CD4-positive, alpha-beta T cell (primary cell): ENCODE data around the gene POLR3H. TPM values are rescaled to one million over a fixed set of nuclear protein-coding genes. Genes with fewer than 3 reads are reported as not detected.

Experiments
- ATAC-seq: fragments of 200-7000 bp; cut with Tn5 transposase; one replicate; pipeline ENCODE4 v1.10.0; 2022; ENCODE audit warnings: mild to moderate bottlenecking; ENCODE audit not compliant: poor library complexity
- CTCF ChIA-PET: fragments of 350-600 bp; sonication (Branson Sonifier 250); formaldehyde crosslinking; loops from one replicate; lab custom pipeline; 2021; ENCODE audit warnings: antibody characterized with exemption, inconsistent platforms; lab: Charles Lee
- POLR2A ChIA-PET: fragments of 350-600 bp; sonication (Branson Sonifier 250); formaldehyde crosslinking; loops from one replicate; lab custom pipeline; 2021; ENCODE audit warnings: antibody characterized with exemption, inconsistent platforms; lab: Charles Lee
- DNase-seq, 14 experiments: peaks; one replicate each; pipeline ENCODE4 v3.0.0-alpha.2; 2013 to 2020; ENCODE audit warnings: mixed read lengths in 2 of 14
- H3K27ac ChIP-seq, 2 donors: one replicate each; pipeline versions ENCODE4 v1.5.1 to v1.7.0; 2013; ENCODE audit warnings: low read length in 2 of 2, low read depth in 1 of 2, mild to moderate bottlenecking in 1 of 2
- H3K27me3 ChIP-seq, 2 experiments: 1 replicate in 1 of 2; 2 replicates in 1 of 2; pipeline versions ENCODE4 v1.6.1 to v1.7.0; 2013; ENCODE audit warnings: low read length in 2 of 2, control low read depth in 1 of 2, mild to moderate bottlenecking in 1 of 2, moderate library complexity in 1 of 2; ENCODE audit not compliant: insufficient read depth in 2 of 2, control insufficient read depth in 1 of 2
- H3K36me3 ChIP-seq: one replicate; pipeline ENCODE4 v1.6.1; 2013; ENCODE audit warnings: low read length, control low read depth; ENCODE audit not compliant: insufficient read depth
- H3K4me1 ChIP-seq: one replicate; pipeline ENCODE4 v1.6.1; 2013; ENCODE audit warnings: low read length, control low read depth; ENCODE audit not compliant: insufficient read depth
- H3K4me3 ChIP-seq: one replicate; pipeline ENCODE4 v1.5.1; 2013; ENCODE audit warnings: mild to moderate bottlenecking, low read length, moderate library complexity
- H3K9me3 ChIP-seq, 2 experiments: 1 replicate in 1 of 2; 2 replicates in 1 of 2; pipeline versions ENCODE4 v1.6.1 to v1.7.0; 2013; ENCODE audit warnings: low read length in 2 of 2, mild to moderate bottlenecking in 2 of 2, control low read depth in 1 of 2, moderate library complexity in 1 of 2; ENCODE audit not compliant: control insufficient read depth in 1 of 2, insufficient read depth in 1 of 2
- H3K27ac Mint-ChIP-seq: one replicate; pipeline ENCODE4 v1.8.0; 2020; ENCODE audit warnings: mixed read lengths
- H3K27me3 Mint-ChIP-seq: one replicate; pipeline ENCODE4 v1.8.0; 2021; ENCODE audit warnings: mixed read lengths
- H3K36me3 Mint-ChIP-seq: one replicate; pipeline ENCODE4 v1.8.0; 2021; ENCODE audit warnings: low read depth, mixed read lengths
- H3K4me1 Mint-ChIP-seq: one replicate; pipeline ENCODE4 v1.8.0; 2021; ENCODE audit warnings: low read depth, mixed read lengths
- H3K4me3 Mint-ChIP-seq: one replicate; pipeline ENCODE4 v1.8.0; 2020; ENCODE audit warnings: mild to moderate bottlenecking, mixed read lengths
- H3K9me3 Mint-ChIP-seq: one replicate; pipeline ENCODE4 v1.8.0; 2020; ENCODE audit warnings: mixed read lengths
- intact Hi-C, 2 experiments: fragments of 100-400 bp; cut with DNase I in 1 of 2; cut with micrococcal nuclease in 1 of 2; formaldehyde crosslinking; loops; one replicate each; pipeline versions ENCODE4 v1.15.1 to v1.9.0; 2023 to 2025; cut with DNase I, micrococcal nuclease
- total RNA-seq, 174 experiments: library from RNA in 2 of 174; stranded (reverse) in 2 of 174; gene quantifications; one replicate each; pipeline ENCODE4 v1.2.3 and lab custom pipeline; 2021 to 2026
- TF ChIP-seq, protein P1 (sequence below): fragments of 200-600 bp; IDR thresholded peaks from one replicate; pipeline ENCODE4 v1.8.0; 2022; ENCODE audit warnings: antibody characterized with exemption, mild to moderate bottlenecking

Gene POLR3H
- total RNA-seq, 2 experiments from 2014 or later = 13.4 to 17.3 TPM

DNA sequence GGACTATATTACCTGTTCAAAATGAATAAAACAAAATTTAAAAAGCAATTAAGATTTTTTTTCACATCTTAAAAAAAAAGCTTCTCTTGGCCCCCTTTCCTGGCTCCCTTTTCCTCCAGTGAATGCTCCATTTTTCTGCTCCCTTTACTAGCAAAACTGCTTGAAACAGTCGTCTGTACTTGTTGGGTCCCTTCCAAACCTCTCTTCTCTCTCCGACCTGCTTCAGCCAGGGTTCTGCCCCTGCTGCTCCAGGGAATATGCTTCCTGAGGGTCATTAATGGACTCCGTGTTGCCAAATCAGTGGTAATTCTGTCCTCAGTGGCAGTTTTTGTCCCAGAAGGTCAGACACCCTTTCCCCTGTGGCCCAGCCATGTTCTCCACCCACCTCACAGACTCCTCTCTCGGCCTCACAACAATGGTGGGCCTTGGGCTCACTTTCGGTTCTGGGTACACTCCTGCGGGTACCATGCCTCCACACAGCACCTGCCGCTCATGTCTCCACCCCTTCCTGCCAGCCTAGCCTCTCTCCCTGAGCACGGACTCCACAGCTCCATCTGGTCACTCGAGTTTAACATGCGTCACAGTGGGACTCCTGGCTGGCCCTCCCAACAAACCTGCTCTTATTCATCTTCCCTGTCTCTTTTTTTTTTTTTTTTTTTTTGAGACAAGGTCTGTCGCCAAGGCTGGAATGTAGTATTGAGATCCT is 7.8 kb upstream of the POLR3H start:
- H3K4me1 Mint-ChIP-seq = no peaks in the 10 kb centered on the region
- intact Hi-C loops = no loop called here
- no peaks in the 10 kb centered on the region for H3K9me3 Mint-ChIP-seq
- no peak overlapping the region for H3K27ac Mint-ChIP-seq
- Histone ChIP-seq H3K27me3 (peaks cover 0 to 3% of the 10 kb centered on the region in 2 experiments), H3K9me3 (no peaks in the 10 kb centered on the region), H3K4me1 (no peaks in the 10 kb centered on the region), H3K36me3 (no peaks in the 10 kb centered on the region), H3K27ac (no peak overlapping the region), H3K4me3 (no peak overlapping the region)
- ATAC-seq = no peak
- H3K27me3 Mint-ChIP-seq = peaks cover 8% of the 10 kb centered on the region
- ChIA-PET CTCF (interaction anchor here (0.6 kb wide), 1 partner anchor 18 kb away, joined by 3 read pairs; no protein-coding TSS in a partner anchor), POLR2A (no interaction called here)
- no peaks in the 10 kb centered on the region for H3K36me3 Mint-ChIP-seq
- no peak overlapping the region for H3K4me3 Mint-ChIP-seq
- TF ChIP-seq, protein P1, sequence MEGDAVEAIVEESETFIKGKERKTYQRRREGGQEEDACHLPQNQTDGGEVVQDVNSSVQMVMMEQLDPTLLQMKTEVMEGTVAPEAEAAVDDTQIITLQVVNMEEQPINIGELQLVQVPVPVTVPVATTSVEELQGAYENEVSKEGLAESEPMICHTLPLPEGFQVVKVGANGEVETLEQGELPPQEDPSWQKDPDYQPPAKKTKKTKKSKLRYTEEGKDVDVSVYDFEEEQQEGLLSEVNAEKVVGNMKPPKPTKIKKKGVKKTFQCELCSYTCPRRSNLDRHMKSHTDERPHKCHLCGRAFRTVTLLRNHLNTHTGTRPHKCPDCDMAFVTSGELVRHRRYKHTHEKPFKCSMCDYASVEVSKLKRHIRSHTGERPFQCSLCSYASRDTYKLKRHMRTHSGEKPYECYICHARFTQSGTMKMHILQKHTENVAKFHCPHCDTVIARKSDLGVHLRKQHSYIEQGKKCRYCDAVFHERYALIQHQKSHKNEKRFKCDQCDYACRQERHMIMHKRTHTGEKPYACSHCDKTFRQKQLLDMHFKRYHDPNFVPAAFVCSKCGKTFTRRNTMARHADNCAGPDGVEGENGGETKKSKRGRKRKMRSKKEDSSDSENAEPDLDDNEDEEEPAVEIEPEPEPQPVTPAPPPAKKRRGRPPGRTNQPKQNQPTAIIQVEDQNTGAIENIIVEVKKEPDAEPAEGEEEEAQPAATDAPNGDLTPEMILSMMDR = no peak
- DNase-seq = peak in 1 of 14 experiments; percentile 10

DNA sequence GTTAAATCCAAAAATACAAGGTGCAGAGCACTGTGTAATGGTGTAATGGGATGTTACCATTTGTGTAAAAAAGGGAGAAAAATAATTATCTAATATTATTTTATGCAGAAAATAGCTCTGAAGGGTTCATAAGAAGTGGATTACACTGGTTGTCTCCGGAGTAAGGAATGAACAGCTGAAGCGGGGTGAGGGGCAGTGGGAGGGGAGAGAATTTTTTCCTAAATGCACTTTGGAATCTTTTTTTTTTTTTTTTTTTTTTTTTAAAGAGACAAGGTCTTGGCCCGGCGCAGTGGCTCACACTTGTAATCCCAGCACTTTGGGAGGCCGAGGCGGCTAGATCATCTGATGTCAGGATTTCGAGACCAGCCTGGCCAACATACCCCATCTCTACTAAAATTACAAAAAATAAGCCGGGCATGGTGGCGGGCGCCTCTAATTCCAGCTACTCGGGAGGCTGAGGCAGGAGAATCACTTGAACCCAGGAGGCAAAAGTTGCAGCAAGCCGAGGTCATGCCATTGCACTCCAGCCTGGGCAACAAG is 6.8 kb upstream of the POLR3H start:
- H3K36me3 ChIP-seq = no peaks in the 10 kb centered on the region
- H3K4me3 Mint-ChIP-seq = no peak overlapping the region
- no peaks in the 10 kb centered on the region for H3K36me3 Mint-ChIP-seq
- ChIA-PET CTCF (no interaction called here), POLR2A (no interaction called here)
- no peaks in the 10 kb centered on the region for H3K4me1 ChIP-seq
- H3K27me3 ChIP-seq = no peaks in the 10 kb centered on the region
- H3K27ac Mint-ChIP-seq = no peak overlapping the region
- H3K9me3 ChIP-seq = no peaks in the 10 kb centered on the region
- no peak overlapping the region for H3K27ac ChIP-seq
- no peaks in the 10 kb centered on the region for H3K27me3 Mint-ChIP-seq
- H3K4me1 Mint-ChIP-seq = no peaks in the 10 kb centered on the region
- H3K4me3 ChIP-seq = no peak overlapping the region
- ATAC-seq (no peak), DNase-seq (no peak)
- H3K9me3 Mint-ChIP-seq = no peaks in the 10 kb centered on the region
- TF ChIP-seq, protein P1 = no peak
- intact Hi-C loops = no loop called here

DNA sequence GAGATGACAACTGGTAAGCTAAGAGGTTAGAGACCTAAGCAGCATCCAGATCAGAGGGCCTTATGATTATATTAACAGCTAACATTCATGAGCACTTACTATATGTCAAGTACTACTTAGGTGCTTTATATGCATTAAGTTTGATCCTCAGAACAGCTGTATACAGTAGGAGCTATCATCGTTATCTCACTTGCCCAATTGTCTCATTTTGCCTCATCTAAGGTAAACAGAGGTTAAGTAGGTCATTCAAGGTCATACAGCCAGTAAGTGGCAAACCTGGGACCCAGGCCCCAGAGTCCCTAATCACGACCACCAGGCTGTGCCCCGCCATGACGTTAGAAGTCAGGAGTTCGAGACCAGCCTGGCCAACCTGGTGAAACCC is 4.6 kb upstream of the POLR3H start:
- H3K36me3 Mint-ChIP-seq = peaks cover 5% of the 10 kb centered on the region
- H3K4me1 ChIP-seq = peaks cover 10% of the 10 kb centered on the region
- no peak for DNase-seq
- no peaks in the 10 kb centered on the region for H3K27me3 ChIP-seq
- no peak overlapping the region for H3K4me3 ChIP-seq
- no peaks in the 10 kb centered on the region for H3K36me3 ChIP-seq
- no peaks in the 10 kb centered on the region for H3K9me3 ChIP-seq
- no peaks in the 10 kb centered on the region for H3K9me3 Mint-ChIP-seq
- H3K27me3 Mint-ChIP-seq = no peaks in the 10 kb centered on the region
- POLR2A ChIA-PET = no interaction called here
- intact Hi-C loops = loop anchor here in 1 of 2 experiments (10.0 kb wide), 1 partner anchor 264 kb away; the partner anchor contains the start of gene RANGAP1
- ATAC-seq = no peak
- no peak overlapping the region for H3K27ac ChIP-seq
- CTCF ChIA-PET = no interaction called here
- H3K4me3 Mint-ChIP-seq = no peak overlapping the region
- TF ChIP-seq, protein P1 = no peak
- H3K4me1 Mint-ChIP-seq = peaks cover 15% of the 10 kb centered on the region
- H3K27ac Mint-ChIP-seq = no peak overlapping the region
